Lower leg skin (tissue), 3 donors: Measurements from ENCODE around the gene RAB11FIP4.

Experiments
- POLR2A ChIP-seq, 2 donors: fragments of 450-650 bp; IDR thresholded peaks; one replicate each; pipeline ENCODE4 v1.6.1; 2016 to 2017; ENCODE audit warnings: antibody characterized with exemption in 2 of 2, mild to moderate bottlenecking in 1 of 2, moderate library complexity in 1 of 2
- TF ChIP-seq, protein P1 (sequence below), 3 donors: fragments of 450-650 bp; IDR thresholded peaks; one replicate each; pipeline ENCODE4 v1.5.1; 2016; ENCODE audit warnings: antibody characterized with exemption in 3 of 3, mild to moderate bottlenecking in 3 of 3, moderate library complexity in 2 of 3

DNA sequence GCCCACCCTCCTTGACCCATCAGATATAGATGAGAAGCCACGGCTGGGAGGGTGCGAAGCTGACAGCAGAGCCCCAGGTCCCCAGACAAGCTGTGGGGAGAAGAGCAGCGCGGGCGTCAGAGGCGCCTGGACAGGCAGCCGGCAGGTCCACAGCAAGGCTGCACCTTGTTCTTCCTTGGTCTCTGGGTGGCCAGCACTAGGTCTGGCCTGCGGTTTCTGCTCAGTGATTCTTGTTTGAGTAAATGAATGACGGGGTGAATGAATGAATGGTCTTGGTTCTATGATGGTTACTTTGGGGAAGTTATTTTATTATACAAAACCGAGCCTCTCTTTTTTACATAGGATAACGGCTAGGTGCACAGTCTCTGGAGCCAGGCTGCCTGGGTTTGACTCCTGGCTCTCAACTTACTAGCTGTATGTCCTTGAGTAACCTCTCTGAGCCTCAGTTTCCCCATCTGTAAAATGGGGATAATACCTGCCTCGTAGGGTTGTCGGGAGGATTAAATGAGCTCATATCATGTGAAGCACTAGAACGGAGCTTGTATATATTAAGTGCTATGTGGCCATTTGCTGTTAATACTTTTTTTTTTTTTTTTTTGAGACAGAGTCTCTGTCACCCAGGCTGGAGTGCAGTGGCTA lies 86.1 kb downstream of the RAB11FIP4 start:
- TF ChIP-seq POLR2A (IDR thresholded peaks at IDR 0.05): no peak
- TF ChIP-seq, protein P1, sequence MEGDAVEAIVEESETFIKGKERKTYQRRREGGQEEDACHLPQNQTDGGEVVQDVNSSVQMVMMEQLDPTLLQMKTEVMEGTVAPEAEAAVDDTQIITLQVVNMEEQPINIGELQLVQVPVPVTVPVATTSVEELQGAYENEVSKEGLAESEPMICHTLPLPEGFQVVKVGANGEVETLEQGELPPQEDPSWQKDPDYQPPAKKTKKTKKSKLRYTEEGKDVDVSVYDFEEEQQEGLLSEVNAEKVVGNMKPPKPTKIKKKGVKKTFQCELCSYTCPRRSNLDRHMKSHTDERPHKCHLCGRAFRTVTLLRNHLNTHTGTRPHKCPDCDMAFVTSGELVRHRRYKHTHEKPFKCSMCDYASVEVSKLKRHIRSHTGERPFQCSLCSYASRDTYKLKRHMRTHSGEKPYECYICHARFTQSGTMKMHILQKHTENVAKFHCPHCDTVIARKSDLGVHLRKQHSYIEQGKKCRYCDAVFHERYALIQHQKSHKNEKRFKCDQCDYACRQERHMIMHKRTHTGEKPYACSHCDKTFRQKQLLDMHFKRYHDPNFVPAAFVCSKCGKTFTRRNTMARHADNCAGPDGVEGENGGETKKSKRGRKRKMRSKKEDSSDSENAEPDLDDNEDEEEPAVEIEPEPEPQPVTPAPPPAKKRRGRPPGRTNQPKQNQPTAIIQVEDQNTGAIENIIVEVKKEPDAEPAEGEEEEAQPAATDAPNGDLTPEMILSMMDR (IDR thresholded peaks at IDR 0.05): no peak
